ENCODE data around the gene RBM26.

DNA sequence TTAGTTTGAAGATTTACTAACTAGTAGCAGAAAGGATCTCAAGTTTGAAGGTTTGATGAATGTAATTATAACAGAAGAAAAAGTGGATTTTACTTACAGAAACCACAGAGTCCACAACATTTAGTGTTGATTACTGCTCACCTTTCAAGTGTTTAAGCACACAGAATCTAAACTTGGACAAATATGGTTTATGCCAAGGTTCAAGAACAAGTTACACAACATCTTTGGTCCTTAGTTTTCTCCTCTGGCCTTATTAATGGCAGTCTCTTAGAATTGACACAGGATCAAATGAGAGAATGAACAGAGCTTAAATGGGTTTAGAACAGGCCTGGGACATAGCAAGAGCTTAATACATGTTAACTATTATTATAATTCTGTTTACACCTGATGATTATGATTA lies 133.0 kb downstream of the RBM26 start:
- TF ChIP-seq, protein P1, sequence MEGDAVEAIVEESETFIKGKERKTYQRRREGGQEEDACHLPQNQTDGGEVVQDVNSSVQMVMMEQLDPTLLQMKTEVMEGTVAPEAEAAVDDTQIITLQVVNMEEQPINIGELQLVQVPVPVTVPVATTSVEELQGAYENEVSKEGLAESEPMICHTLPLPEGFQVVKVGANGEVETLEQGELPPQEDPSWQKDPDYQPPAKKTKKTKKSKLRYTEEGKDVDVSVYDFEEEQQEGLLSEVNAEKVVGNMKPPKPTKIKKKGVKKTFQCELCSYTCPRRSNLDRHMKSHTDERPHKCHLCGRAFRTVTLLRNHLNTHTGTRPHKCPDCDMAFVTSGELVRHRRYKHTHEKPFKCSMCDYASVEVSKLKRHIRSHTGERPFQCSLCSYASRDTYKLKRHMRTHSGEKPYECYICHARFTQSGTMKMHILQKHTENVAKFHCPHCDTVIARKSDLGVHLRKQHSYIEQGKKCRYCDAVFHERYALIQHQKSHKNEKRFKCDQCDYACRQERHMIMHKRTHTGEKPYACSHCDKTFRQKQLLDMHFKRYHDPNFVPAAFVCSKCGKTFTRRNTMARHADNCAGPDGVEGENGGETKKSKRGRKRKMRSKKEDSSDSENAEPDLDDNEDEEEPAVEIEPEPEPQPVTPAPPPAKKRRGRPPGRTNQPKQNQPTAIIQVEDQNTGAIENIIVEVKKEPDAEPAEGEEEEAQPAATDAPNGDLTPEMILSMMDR (conservative IDR thresholded peaks at IDR 0.05 in 1 of 2, IDR thresholded peaks at IDR 0.05 in 1 of 2; ENCODE audit: extremely low read depth in 1 of 2, insufficient read depth in 1 of 2, low read depth in 1 of 2, low read length in 2 of 2): no peak
- TF ChIP-seq EZH2 (IDR thresholded peaks at IDR 0.05; ENCODE audit: borderline replicate concordance, low read length): no peak

Data from mammary epithelial cell (primary cell).